GM12878 (cell line): ENCODE results near the gene ETV7.

Source experiments
- CREB1 ChIP-seq: IDR thresholded peaks from 2 replicates; pipeline ENCODE4 v1.6.1; 2012; ENCODE audit warnings: low read depth, mild to moderate bottlenecking, inconsistent platforms
- EP300 ChIP-seq, 2 experiments: fragments of 150-350 bp in 1 of 2; IDR thresholded peaks; 2 replicates each; pipeline ENCODE4 v1.6.1; 2011 to 2012; ENCODE audit warnings: low read depth in 2 of 2, low read length in 2 of 2, borderline replicate concordance in 1 of 2, improper control_type of control experiment in 1 of 2, inconsistent platforms in 1 of 2; ENCODE audit not compliant: control insufficient read depth in 1 of 2
- TF ChIP-seq, protein P1 (sequence below), 3 experiments: IDR thresholded peaks in 2 of 3; conservative IDR thresholded peaks in 1 of 3; 2 replicates each; pipeline ENCODE4 v1.5.1; 2011; ENCODE audit warnings: low read depth in 3 of 3, low read length in 3 of 3, mild to moderate bottlenecking in 3 of 3, control low read depth in 2 of 3, moderate library complexity in 2 of 3, inconsistent platforms in 1 of 3, mixed read lengths in 1 of 3; ENCODE audit not compliant: control insufficient read depth in 2 of 3, insufficient read depth in 1 of 3; ENCODE audit errors: extremely low read depth in 1 of 3
- TF ChIP-seq, protein P2 (sequence below): IDR thresholded peaks from 2 replicates; pipeline ENCODE4 v1.6.1; 2012; ENCODE audit warnings: mild to moderate bottlenecking, low read depth, low read length

DNA sequence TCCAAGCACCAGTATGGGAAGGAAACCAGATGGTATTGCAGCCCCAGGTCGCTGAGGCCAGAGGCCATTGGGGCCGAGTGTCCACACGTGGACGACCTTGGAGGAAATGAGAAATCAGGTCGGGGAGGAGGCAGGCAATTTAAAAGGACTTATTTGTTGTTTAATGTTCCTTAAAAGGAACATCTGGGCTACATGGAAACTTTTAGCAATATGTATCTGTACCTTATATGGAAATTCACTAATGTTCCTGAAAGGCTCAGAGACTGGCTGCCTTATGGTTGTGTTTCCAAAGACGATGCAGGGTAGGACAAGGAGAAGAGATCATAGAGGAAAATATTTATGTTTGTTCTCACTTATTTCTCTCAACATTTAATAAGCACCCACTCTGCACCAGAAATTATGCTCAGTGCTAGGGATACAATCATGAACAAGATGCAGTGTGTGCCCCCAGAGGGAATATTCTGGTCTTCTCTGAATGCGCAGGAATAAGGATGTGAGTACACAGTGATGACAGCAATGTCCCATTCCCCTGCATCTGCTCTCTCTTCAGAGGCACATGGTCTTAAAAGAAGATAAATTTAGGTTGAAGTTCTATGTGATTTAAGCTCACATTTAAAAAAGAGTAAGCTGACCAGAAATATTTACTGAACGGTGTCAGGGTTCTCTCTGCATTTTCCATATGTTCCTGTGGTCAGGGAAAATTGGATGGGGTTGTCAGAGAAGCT lies 54.1 kb downstream of the ETV7 start:
- TF ChIP-seq EP300 (IDR thresholded peaks at IDR 0.05; ENCODE audit: borderline replicate concordance in 1 of 2, control insufficient read depth in 1 of 2, low read depth in 2 of 2, low read length in 2 of 2) (no peak), CREB1 (no peak)
- TF ChIP-seq, protein P1, sequence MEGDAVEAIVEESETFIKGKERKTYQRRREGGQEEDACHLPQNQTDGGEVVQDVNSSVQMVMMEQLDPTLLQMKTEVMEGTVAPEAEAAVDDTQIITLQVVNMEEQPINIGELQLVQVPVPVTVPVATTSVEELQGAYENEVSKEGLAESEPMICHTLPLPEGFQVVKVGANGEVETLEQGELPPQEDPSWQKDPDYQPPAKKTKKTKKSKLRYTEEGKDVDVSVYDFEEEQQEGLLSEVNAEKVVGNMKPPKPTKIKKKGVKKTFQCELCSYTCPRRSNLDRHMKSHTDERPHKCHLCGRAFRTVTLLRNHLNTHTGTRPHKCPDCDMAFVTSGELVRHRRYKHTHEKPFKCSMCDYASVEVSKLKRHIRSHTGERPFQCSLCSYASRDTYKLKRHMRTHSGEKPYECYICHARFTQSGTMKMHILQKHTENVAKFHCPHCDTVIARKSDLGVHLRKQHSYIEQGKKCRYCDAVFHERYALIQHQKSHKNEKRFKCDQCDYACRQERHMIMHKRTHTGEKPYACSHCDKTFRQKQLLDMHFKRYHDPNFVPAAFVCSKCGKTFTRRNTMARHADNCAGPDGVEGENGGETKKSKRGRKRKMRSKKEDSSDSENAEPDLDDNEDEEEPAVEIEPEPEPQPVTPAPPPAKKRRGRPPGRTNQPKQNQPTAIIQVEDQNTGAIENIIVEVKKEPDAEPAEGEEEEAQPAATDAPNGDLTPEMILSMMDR (IDR thresholded peaks at IDR 0.05 in 2 of 3, conservative IDR thresholded peaks at IDR 0.05 in 1 of 3; ENCODE audit: control insufficient read depth in 2 of 3, extremely low read depth in 1 of 3, insufficient read depth in 1 of 3, low read depth in 3 of 3, low read length in 3 of 3), result no peak
- TF ChIP-seq, protein P2, sequence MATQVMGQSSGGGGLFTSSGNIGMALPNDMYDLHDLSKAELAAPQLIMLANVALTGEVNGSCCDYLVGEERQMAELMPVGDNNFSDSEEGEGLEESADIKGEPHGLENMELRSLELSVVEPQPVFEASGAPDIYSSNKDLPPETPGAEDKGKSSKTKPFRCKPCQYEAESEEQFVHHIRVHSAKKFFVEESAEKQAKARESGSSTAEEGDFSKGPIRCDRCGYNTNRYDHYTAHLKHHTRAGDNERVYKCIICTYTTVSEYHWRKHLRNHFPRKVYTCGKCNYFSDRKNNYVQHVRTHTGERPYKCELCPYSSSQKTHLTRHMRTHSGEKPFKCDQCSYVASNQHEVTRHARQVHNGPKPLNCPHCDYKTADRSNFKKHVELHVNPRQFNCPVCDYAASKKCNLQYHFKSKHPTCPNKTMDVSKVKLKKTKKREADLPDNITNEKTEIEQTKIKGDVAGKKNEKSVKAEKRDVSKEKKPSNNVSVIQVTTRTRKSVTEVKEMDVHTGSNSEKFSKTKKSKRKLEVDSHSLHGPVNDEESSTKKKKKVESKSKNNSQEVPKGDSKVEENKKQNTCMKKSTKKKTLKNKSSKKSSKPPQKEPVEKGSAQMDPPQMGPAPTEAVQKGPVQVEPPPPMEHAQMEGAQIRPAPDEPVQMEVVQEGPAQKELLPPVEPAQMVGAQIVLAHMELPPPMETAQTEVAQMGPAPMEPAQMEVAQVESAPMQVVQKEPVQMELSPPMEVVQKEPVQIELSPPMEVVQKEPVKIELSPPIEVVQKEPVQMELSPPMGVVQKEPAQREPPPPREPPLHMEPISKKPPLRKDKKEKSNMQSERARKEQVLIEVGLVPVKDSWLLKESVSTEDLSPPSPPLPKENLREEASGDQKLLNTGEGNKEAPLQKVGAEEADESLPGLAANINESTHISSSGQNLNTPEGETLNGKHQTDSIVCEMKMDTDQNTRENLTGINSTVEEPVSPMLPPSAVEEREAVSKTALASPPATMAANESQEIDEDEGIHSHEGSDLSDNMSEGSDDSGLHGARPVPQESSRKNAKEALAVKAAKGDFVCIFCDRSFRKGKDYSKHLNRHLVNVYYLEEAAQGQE, result no peak
